HEK293 (cell line): ENCODE results near the gene DNAH8.

ENCODE experiments used
- CTCF ChIA-PET: fragments of 350-600 bp; formaldehyde crosslinking; extraction: SDS; loops from one replicate; lab custom pipeline; 2021; ENCODE audit warnings: antibody characterized with exemption; lab: Yijun Ruan, JAX
- POLR2A ChIA-PET: fragments of 300-600 bp; formaldehyde crosslinking; extraction: SDS; loops from one replicate; lab custom pipeline; 2020; ENCODE audit warnings: antibody characterized with exemption, inconsistent platforms; lab: Yijun Ruan, JAX
- H3K27ac ChIP-seq: fragments of 200-500 bp; sonication (Bioruptor generic); 2 replicates; pipeline ENCODE4 v1.5.1; 2014; ENCODE audit warnings: low read depth, low read length, control low read depth, inconsistent platforms; ENCODE audit errors: extremely low read depth
- H3K36me3 ChIP-seq, 2 experiments: fragments of 200-500 bp in 1 of 2; sonication (Bioruptor generic) in 1 of 2; 1 replicate in 1 of 2; 2 replicates in 1 of 2; pipeline ENCODE4 v1.5.1; 2014 to 2017; ENCODE audit warnings: inconsistent platforms in 2 of 2, low read length in 2 of 2; ENCODE audit not compliant: control insufficient read depth in 2 of 2, insufficient read depth in 1 of 2
- H3K4me1 ChIP-seq: fragments of 200-500 bp; sonication (Bioruptor generic); 2 replicates; pipeline ENCODE4 v1.5.1; 2014; ENCODE audit warnings: mild to moderate bottlenecking, low read length, inconsistent platforms; ENCODE audit not compliant: control insufficient read depth, insufficient read depth
- H3K4me3 ChIP-seq: 2 replicates; pipeline ENCODE4 v1.5.1; 2011; ENCODE audit warnings: low read depth, mild to moderate bottlenecking, control low read depth, low read length, moderate library complexity
- H3K9me3 ChIP-seq: fragments of 200-500 bp; sonication (Bioruptor generic); 2 replicates; pipeline ENCODE4 v1.5.1; 2014; ENCODE audit warnings: low read depth, low read length, inconsistent platforms; ENCODE audit not compliant: control insufficient read depth, insufficient read depth
- FEZF1 ChIP-seq: fragments of 450-650 bp; formaldehyde crosslinking; IDR thresholded peaks from 2 replicates; pipeline ENCODE4 v1.5.1; 2016; ENCODE audit warnings: missing biosample characterization, missing genetic modification characterization
- GLI2 ChIP-seq: fragments of 450-650 bp; formaldehyde crosslinking; IDR thresholded peaks from 2 replicates; pipeline ENCODE4; 2017; ENCODE audit warnings: missing biosample characterization, missing genetic modification characterization, low read depth, borderline replicate concordance
- GLIS1 ChIP-seq: fragments of 450-650 bp; formaldehyde crosslinking; IDR thresholded peaks from 2 replicates; pipeline ENCODE4 v1.5.1; 2016; ENCODE audit warnings: missing biosample characterization, missing genetic modification characterization
- IKZF3 ChIP-seq: fragments of 450-650 bp; IDR thresholded peaks from 2 replicates; pipeline ENCODE4 v1.5.0; 2018; ENCODE audit warnings: missing biosample characterization, mild to moderate bottlenecking, missing genetic modification characterization, moderate library complexity
- KLF7 ChIP-seq: fragments of 450-650 bp; formaldehyde crosslinking; IDR thresholded peaks from 2 replicates; pipeline ENCODE4 v1.5.1; 2016; ENCODE audit warnings: missing biosample characterization, missing genetic modification characterization, borderline replicate concordance
- RBAK ChIP-seq: fragments of 450-650 bp; formaldehyde crosslinking; IDR thresholded peaks from 2 replicates; pipeline ENCODE4 v1.5.1; 2016; ENCODE audit warnings: missing biosample characterization, missing genetic modification characterization
- ZBTB20 ChIP-seq: fragments of 450-650 bp; formaldehyde crosslinking; IDR thresholded peaks from 2 replicates; pipeline ENCODE4 v1.5.1; 2016; ENCODE audit warnings: missing biosample characterization, missing genetic modification characterization
- ZNF2 ChIP-seq: fragments of 450-650 bp; formaldehyde crosslinking; IDR thresholded peaks from 2 replicates; pipeline ENCODE4 v1.5.1; 2016; ENCODE audit warnings: missing biosample characterization, missing genetic modification characterization
- ZNF24 ChIP-seq: fragments of 450-650 bp; formaldehyde crosslinking; IDR thresholded peaks from 2 replicates; pipeline ENCODE4 v1.5.1; 2016; ENCODE audit warnings: missing biosample characterization, missing genetic modification characterization
- ZNF292 ChIP-seq: fragments of 450-650 bp; formaldehyde crosslinking; IDR thresholded peaks from 2 replicates; pipeline ENCODE4 v1.5.1; 2016; ENCODE audit warnings: low read depth, missing biosample characterization, missing genetic modification characterization, borderline replicate concordance
- ZNF37A ChIP-seq: fragments of 450-650 bp; IDR thresholded peaks from 2 replicates; pipeline ENCODE4 v1.5.1; 2018; ENCODE audit warnings: missing biosample characterization, missing genetic modification characterization
- ZNF416 ChIP-seq: fragments of 450-650 bp; formaldehyde crosslinking; IDR thresholded peaks from 2 replicates; pipeline ENCODE4 v1.5.1; 2016; ENCODE audit warnings: missing biosample characterization, missing genetic modification characterization
- ZNF843 ChIP-seq: fragments of 450-650 bp; formaldehyde crosslinking; IDR thresholded peaks from 2 replicates; pipeline ENCODE4 v1.5.1; 2016; ENCODE audit warnings: missing biosample characterization, missing genetic modification characterization
- ZSCAN30 ChIP-seq: fragments of 450-650 bp; IDR thresholded peaks from 2 replicates; pipeline ENCODE4 v1.5.1; 2018; ENCODE audit warnings: missing biosample characterization, mild to moderate bottlenecking, missing genetic modification characterization, moderate library complexity
- ZXDB ChIP-seq: fragments of 450-650 bp; formaldehyde crosslinking; IDR thresholded peaks from 2 replicates; pipeline ENCODE4 v1.5.1; 2016; ENCODE audit warnings: missing biosample characterization, missing genetic modification characterization
- TF ChIP-seq, protein P1 (sequence below): fragments of 450-650 bp; formaldehyde crosslinking; IDR thresholded peaks from 2 replicates; pipeline ENCODE4 v1.5.1; 2016; ENCODE audit warnings: missing biosample characterization, missing genetic modification characterization
- TF ChIP-seq, protein P2 (sequence below): fragments of 450-650 bp; formaldehyde crosslinking; IDR thresholded peaks from 2 replicates; pipeline ENCODE4 v1.5.1; 2016; ENCODE audit warnings: missing biosample characterization, missing genetic modification characterization
- TF ChIP-seq, protein P3 (sequence below): fragments of 450-650 bp; formaldehyde crosslinking; IDR thresholded peaks from 2 replicates; pipeline ENCODE4 v1.5.1; 2016; ENCODE audit warnings: missing biosample characterization, missing genetic modification characterization
- TF ChIP-seq, protein P4 (sequence below): fragments of 450-650 bp; formaldehyde crosslinking; IDR thresholded peaks from 2 replicates; pipeline ENCODE4 v1.5.1; 2017; ENCODE audit warnings: missing biosample characterization, missing genetic modification characterization
- TF ChIP-seq, protein P5 (sequence below): fragments of 450-650 bp; formaldehyde crosslinking; IDR thresholded peaks from 2 replicates; pipeline ENCODE4 v1.5.1; 2017; ENCODE audit warnings: missing biosample characterization, missing genetic modification characterization

DNAH8 gene

DNA sequence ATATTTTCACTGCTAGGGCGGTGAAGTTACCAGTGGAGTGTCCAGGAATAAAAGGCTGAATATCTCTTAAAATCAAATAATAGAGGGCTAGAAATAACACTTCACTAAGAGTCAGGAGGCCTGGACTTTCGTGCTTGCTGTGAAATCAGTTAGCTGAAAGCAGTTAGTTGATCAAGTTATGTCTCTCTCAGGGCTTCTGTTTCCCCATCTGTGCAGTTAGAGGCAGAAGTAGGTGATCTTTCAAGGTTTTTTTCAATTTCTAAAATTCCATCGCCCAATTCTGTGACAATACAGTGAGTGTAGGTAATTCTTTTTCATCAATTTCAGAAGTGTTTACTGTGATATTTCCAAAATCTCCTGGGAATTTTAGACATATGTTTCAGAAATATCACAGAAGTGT, 260.9 kb downstream of the DNAH8 start:
- TF ChIP-seq ZNF843 (tag by site-specific recombination) (0 out of 2 replicates have a peak, but pooled peaks have one; percentile 2), ZXDB (tag by site-specific recombination) (0 out of 2 replicates have a peak, but pooled peaks have one; percentile 24), ZNF24 (tag by site-specific recombination) (0 out of 2 replicates have a peak, but pooled peaks have one; percentile 3)
- TF ChIP-seq, protein P1, sequence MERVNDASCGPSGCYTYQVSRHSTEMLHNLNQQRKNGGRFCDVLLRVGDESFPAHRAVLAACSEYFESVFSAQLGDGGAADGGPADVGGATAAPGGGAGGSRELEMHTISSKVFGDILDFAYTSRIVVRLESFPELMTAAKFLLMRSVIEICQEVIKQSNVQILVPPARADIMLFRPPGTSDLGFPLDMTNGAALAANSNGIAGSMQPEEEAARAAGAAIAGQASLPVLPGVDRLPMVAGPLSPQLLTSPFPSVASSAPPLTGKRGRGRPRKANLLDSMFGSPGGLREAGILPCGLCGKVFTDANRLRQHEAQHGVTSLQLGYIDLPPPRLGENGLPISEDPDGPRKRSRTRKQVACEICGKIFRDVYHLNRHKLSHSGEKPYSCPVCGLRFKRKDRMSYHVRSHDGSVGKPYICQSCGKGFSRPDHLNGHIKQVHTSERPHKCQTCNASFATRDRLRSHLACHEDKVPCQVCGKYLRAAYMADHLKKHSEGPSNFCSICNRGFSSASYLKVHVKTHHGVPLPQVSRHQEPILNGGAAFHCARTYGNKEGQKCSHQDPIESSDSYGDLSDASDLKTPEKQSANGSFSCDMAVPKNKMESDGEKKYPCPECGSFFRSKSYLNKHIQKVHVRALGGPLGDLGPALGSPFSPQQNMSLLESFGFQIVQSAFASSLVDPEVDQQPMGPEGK (tag by site-specific recombination), result no peak
- TF ChIP-seq, all 188 proteins: peak for 3
- H3K4me3 ChIP-seq, result no peak overlapping the region
- ChIA-PET CTCF (interaction anchor here (0.7 to 10.6 kb wide), 6 partner anchors 15 to 329 kb away, joined by 3 to 167 read pairs (median 5); no protein-coding TSS in a partner anchor), POLR2A (interaction anchor here (1.7 kb wide), 1 partner anchor 139 kb away, joined by 5 read pairs; the partner anchor contains the start of gene SAYSD1)
- no peaks in the 10 kb centered on the region for H3K9me3 ChIP-seq
- peaks cover 51% of the 10 kb centered on the region for H3K4me1 ChIP-seq
- peak overlapping the region; percentile 82 for H3K27ac ChIP-seq
- H3K36me3 ChIP-seq, result no peaks in the 10 kb centered on the region

DNA sequence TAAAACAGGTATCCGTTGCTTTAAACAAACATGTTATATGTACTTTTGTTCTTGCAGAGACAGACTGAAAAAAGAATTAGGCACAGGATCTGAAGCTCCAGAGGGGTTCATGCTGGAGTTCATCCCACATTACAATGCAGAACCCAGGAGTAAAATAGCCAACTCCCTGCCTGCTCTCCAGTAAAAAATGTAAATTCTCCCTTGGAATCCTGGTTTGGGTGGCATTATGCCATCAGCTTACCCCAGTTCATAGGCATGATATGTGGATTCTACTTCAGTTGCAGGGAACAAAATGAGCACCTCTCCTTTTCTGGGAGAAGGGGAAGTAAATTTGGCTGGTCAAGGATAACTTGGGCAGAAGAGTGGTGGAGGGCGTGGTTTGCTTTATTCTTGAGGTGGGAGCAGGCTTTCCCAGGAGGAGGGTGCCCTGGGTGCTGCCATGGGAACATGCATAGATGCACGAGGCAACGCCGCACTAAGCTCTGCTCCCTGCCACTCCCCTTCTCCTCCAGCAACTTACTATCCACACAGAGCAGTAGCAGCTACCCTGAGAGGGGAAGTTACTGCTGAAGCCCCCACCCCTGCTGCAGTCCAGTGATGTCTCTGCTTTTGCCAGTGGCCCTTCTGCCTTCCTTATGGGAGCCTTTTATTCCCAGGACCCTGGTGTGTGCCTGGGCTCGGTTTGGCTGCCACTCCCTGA, 261.8 kb downstream of the DNAH8 start:
- Histone ChIP-seq H3K27ac (no peak overlapping the region; the same call in 1 of the 2 replicates), H3K4me1 (peaks cover 51% of the 10 kb centered on the region), H3K9me3 (no peaks in the 10 kb centered on the region), H3K36me3 (no peaks in the 10 kb centered on the region), H3K4me3 (no peak overlapping the region)
- TF ChIP-seq, protein P2, sequence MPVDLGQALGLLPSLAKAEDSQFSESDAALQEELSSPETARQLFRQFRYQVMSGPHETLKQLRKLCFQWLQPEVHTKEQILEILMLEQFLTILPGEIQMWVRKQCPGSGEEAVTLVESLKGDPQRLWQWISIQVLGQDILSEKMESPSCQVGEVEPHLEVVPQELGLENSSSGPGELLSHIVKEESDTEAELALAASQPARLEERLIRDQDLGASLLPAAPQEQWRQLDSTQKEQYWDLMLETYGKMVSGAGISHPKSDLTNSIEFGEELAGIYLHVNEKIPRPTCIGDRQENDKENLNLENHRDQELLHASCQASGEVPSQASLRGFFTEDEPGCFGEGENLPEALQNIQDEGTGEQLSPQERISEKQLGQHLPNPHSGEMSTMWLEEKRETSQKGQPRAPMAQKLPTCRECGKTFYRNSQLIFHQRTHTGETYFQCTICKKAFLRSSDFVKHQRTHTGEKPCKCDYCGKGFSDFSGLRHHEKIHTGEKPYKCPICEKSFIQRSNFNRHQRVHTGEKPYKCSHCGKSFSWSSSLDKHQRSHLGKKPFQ, result no peak
- TF ChIP-seq RBAK (tag by site-specific recombination) (no peak), ZNF292 (tag by site-specific recombination) (no peak), ZXDB (tag by site-specific recombination) (no peak), ZBTB20 (tag by site-specific recombination) (0 out of 2 replicates have a peak, but pooled peaks have one; percentile 26)
- CTCF ChIA-PET, result interaction anchor here (0.5 to 10.6 kb wide), 4 partner anchors 20 to 328 kb away, joined by 3 to 167 read pairs (median 40); no protein-coding TSS in a partner anchor
- POLR2A ChIA-PET, result interaction anchor here (1.7 kb wide), 1 partner anchor 138 kb away, joined by 5 read pairs; the partner anchor contains the start of gene SAYSD1

DNA sequence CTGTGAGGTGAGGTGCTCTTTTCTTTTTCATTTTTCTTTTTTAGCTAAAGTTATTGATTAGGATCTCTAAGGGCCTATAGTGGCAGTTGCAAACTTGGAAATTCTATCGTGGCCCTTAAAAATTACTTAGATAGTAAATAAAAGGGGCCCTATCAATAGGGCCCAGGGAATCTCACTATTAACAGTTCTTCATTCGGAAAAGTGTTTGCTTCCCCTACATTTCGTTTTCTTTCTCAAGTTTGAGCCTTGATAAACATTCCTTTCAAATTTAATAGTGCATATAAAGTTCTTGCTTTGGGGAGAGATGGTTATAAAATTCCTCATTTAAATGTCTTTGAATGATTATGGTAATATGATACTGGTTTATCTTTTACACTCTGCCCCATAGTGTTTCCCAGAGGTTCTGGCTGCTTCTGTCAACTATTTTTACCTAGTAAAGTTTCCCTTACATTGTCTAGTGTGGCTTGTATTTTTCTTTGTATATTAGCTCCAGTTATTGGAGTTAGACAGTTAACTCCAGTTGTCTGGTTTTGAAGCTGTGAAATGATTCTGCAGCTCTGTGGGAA, 263.1 kb downstream of the DNAH8 start:
- Histone ChIP-seq H3K4me3 (no peak overlapping the region), H3K4me1 (peaks cover 53% of the 10 kb centered on the region), H3K36me3 (no peaks in the 10 kb centered on the region), H3K9me3 (no peaks in the 10 kb centered on the region), H3K27ac (0 out of 2 replicates have a peak overlapping the region, but pooled peaks have one; percentile 3)
- ChIA-PET CTCF (interaction anchor here (0.7 to 10.6 kb wide), 7 partner anchors 18 to 327 kb away, joined by 3 to 167 read pairs (median 4); no protein-coding TSS in a partner anchor), POLR2A (no interaction called here)
- TF ChIP-seq ZNF843 (tag by site-specific recombination) (peak; percentile 81), GLI2 (tag by site-specific recombination) (0 out of 2 replicates have a peak, but pooled peaks have one; percentile 9), ZSCAN30 (tag by site-specific recombination) (0 out of 2 replicates have a peak, but pooled peaks have one; percentile 35), KLF7 (tag by site-specific recombination) (peak; percentile 13; the same call in 1 of the 2 replicates), FEZF1 (tag by site-specific recombination) (peak; percentile 75), GLIS1 (tag by site-specific recombination) (peak; percentile 46; the same call in 1 of the 2 replicates), IKZF3 (peak; percentile 59; the same call in 1 of the 2 replicates), ZNF416 (no peak), ZNF37A (tag by site-specific recombination) (no peak), ZNF2 (tag by site-specific recombination) (no peak)
- TF ChIP-seq, protein P3, sequence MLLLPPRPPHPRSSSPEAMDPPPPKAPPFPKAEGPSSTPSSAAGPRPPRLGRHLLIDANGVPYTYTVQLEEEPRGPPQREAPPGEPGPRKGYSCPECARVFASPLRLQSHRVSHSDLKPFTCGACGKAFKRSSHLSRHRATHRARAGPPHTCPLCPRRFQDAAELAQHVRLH, result peak; percentile 59; the same call in 1 of the 2 replicates
- TF ChIP-seq, protein P4, sequence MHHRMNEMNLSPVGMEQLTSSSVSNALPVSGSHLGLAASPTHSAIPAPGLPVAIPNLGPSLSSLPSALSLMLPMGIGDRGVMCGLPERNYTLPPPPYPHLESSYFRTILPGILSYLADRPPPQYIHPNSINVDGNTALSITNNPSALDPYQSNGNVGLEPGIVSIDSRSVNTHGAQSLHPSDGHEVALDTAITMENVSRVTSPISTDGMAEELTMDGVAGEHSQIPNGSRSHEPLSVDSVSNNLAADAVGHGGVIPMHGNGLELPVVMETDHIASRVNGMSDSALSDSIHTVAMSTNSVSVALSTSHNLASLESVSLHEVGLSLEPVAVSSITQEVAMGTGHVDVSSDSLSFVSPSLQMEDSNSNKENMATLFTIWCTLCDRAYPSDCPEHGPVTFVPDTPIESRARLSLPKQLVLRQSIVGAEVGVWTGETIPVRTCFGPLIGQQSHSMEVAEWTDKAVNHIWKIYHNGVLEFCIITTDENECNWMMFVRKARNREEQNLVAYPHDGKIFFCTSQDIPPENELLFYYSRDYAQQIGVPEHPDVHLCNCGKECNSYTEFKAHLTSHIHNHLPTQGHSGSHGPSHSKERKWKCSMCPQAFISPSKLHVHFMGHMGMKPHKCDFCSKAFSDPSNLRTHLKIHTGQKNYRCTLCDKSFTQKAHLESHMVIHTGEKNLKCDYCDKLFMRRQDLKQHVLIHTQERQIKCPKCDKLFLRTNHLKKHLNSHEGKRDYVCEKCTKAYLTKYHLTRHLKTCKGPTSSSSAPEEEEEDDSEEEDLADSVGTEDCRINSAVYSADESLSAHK (tag by site-specific recombination), result peak; percentile 39; the same call in 1 of the 2 replicates
- TF ChIP-seq, protein P5, sequence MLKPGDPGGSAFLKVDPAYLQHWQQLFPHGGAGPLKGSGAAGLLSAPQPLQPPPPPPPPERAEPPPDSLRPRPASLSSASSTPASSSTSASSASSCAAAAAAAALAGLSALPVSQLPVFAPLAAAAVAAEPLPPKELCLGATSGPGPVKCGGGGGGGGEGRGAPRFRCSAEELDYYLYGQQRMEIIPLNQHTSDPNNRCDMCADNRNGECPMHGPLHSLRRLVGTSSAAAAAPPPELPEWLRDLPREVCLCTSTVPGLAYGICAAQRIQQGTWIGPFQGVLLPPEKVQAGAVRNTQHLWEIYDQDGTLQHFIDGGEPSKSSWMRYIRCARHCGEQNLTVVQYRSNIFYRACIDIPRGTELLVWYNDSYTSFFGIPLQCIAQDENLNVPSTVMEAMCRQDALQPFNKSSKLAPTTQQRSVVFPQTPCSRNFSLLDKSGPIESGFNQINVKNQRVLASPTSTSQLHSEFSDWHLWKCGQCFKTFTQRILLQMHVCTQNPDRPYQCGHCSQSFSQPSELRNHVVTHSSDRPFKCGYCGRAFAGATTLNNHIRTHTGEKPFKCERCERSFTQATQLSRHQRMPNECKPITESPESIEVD (tag by site-specific recombination), result peak; percentile 89
